HepG2 (cell line): ENCODE data around the gene CPEB3. TPM values are rescaled to one million over a fixed set of nuclear protein-coding genes. Genes with fewer than 3 reads are reported as not detected.
A peak's percentile ranks its signal among the peaks of the same experiment; 100 is the strongest.

Source experiments
- BCL6 ChIP-seq: IDR thresholded peaks from 2 replicates; pipeline ENCODE4 v1.6.1; 2016; ENCODE audit warnings: missing genetic modification reagents, missing compliant biosample characterization
- FOXA3 ChIP-seq: IDR thresholded peaks from 2 replicates; pipeline ENCODE4 v1.6.1; 2016; ENCODE audit warnings: missing genetic modification reagents, missing compliant biosample characterization
- MED13 ChIP-seq: sonication (generic); formaldehyde crosslinking; IDR thresholded peaks from 2 replicates; pipeline ENCODE4 v1.5.0; 2020; ENCODE audit warnings: missing genetic modification reagents
- PHF20 ChIP-seq: sonication (generic); formaldehyde crosslinking; IDR thresholded peaks from 2 replicates; pipeline ENCODE4 v1.5.0; 2020; ENCODE audit warnings: mild to moderate bottlenecking, missing genetic modification reagents
- SMARCE1 ChIP-seq: fragments of 450-650 bp; IDR thresholded peaks from 2 replicates; pipeline ENCODE4 v1.6.1; 2017; ENCODE audit warnings: borderline replicate concordance
- SOX6 ChIP-seq, 2 experiments: fragments of 450-650 bp in 1 of 2; sonication (generic) in 1 of 2; formaldehyde crosslinking in 1 of 2; IDR thresholded peaks; 2 replicates each; pipeline versions ENCODE4 v1.4.0 to v1.6.1; 2017 to 2020; ENCODE audit warnings: antibody characterized with exemption in 1 of 2, mild to moderate bottlenecking in 1 of 2, missing genetic modification reagents in 1 of 2
- U2AF2 ChIP-seq: fragments of 200-400 bp; formaldehyde crosslinking; IDR thresholded peaks from 2 replicates; pipeline ENCODE4 v1.6.1; 2017; ENCODE audit warnings: low read depth, mild to moderate bottlenecking, low read length
- ZFP62 ChIP-seq: sonication (generic); formaldehyde crosslinking; IDR thresholded peaks from 2 replicates; pipeline ENCODE4 v1.4.0; 2020; ENCODE audit warnings: missing genetic modification reagents
- ZNF20 ChIP-seq: sonication (generic); formaldehyde crosslinking; IDR thresholded peaks from 2 replicates; pipeline ENCODE4 v1.4.0; 2020; ENCODE audit warnings: mild to moderate bottlenecking, moderate library complexity, missing genetic modification reagents
- ZNF232 ChIP-seq: sonication (generic); formaldehyde crosslinking; IDR thresholded peaks from 2 replicates; pipeline ENCODE4 v1.4.0; 2020; ENCODE audit warnings: missing genetic modification reagents, borderline replicate concordance
- ZNF292 ChIP-seq: sonication (generic); formaldehyde crosslinking; IDR thresholded peaks from 2 replicates; pipeline ENCODE4 v1.8.1; 2022; ENCODE audit warnings: mild to moderate bottlenecking, low read depth, missing genetic modification reagents, borderline replicate concordance
- ZNF605 ChIP-seq: sonication (generic); formaldehyde crosslinking; IDR thresholded peaks from 2 replicates; pipeline ENCODE4 v1.8.0; 2022; ENCODE audit warnings: mild to moderate bottlenecking, missing genetic modification reagents
- ZNF619 ChIP-seq: sonication (generic); formaldehyde crosslinking; IDR thresholded peaks from 2 replicates; pipeline ENCODE4 v1.4.0; 2020; ENCODE audit warnings: mild to moderate bottlenecking, missing genetic modification reagents
- ZNF7 ChIP-seq: IDR thresholded peaks from 2 replicates; pipeline ENCODE4 v1.6.1; 2016; ENCODE audit warnings: missing biosample characterization, missing genetic modification reagents
- ZNF773 ChIP-seq: sonication (generic); formaldehyde crosslinking; IDR thresholded peaks from 2 replicates; pipeline ENCODE4 v1.4.0; 2020; ENCODE audit warnings: missing genetic modification reagents, borderline replicate concordance
- polyA plus RNA-seq, 8 experiments: library from polyadenylated mRNA; depleted of rRNA in 3 of 8; stranded (reverse) in 7 of 8; unstranded in 1 of 8; fragments of >200 nt; fragmentation: Illumina TruSeq in 4 of 8; extraction: Trizol in 4 of 8; gene quantifications; 2 replicates each; pipeline versions ENCODE4 v1.2.1 to v1.2.3, GENCODE V29; 2011 to 2016; ENCODE audit warnings: low read depth in 4 of 8, missing spikeins in 1 of 8, mixed read lengths in 1 of 8; ENCODE audit not compliant: insufficient read depth in 1 of 8
- total RNA-seq, 5 experiments: library from RNA; depleted of rRNA; stranded (reverse); fragments of >200 nt; fragmentation: Illumina TruSeq; extraction: Trizol; gene quantifications; 2 replicates each; pipeline ENCODE4 v1.2.3, GENCODE V29; 2016; ENCODE audit warnings: low read depth in 1 of 5
- TF ChIP-seq, protein P1 (sequence below): sonication (generic); formaldehyde crosslinking; IDR thresholded peaks from 2 replicates; pipeline ENCODE4 v1.4.0; 2020; ENCODE audit warnings: mild to moderate bottlenecking, low read depth, missing genetic modification reagents
- TF ChIP-seq, protein P2 (sequence below): IDR thresholded peaks from 2 replicates; pipeline ENCODE4 v1.6.1; 2018; ENCODE audit warnings: missing genetic modification reagents
- TF ChIP-seq, protein P3 (sequence below): sonication (generic); formaldehyde crosslinking; IDR thresholded peaks from 2 replicates; pipeline ENCODE4 v1.4.0; 2020; ENCODE audit warnings: low read depth, mild to moderate bottlenecking, missing genetic modification reagents
- TF ChIP-seq, protein P4 (sequence below): sonication (generic); formaldehyde crosslinking; IDR thresholded peaks from 2 replicates; pipeline ENCODE4 v1.4.0; 2020; ENCODE audit warnings: mild to moderate bottlenecking, missing genetic modification reagents

The CPEB3 gene
- total and polyA plus RNA-seq, 2 of the 13 experiments (the other 11 are each of a cell fraction or from before 2014, with no cell fraction given): 0.66 to 0.70 TPM

DNA sequence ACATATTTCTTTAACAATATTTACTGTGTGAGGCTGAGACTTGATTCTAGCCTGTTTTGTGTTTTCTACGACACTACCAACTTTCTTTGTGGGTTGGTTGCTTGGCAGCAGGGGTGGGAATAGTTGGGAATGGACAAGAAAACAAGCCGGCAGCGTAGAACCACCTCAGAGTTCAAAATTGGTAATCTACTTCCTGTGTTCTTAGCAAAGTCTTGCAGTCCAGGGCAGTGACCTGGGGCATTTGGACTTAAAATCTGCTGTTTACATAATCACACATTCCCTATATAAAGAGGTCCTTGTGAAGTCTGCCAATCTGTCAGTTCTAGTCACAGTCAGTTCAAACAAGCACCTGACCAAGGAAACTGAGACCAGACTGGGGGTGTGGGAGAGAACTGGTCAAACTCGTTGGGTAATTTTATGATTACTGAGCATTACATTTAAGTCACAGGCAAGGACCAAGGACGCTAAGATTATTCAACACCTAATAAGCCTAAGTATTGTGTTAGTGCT, 167.9 kb downstream of the CPEB3 start (continued):
- TF ChIP-seq, protein P1, sequence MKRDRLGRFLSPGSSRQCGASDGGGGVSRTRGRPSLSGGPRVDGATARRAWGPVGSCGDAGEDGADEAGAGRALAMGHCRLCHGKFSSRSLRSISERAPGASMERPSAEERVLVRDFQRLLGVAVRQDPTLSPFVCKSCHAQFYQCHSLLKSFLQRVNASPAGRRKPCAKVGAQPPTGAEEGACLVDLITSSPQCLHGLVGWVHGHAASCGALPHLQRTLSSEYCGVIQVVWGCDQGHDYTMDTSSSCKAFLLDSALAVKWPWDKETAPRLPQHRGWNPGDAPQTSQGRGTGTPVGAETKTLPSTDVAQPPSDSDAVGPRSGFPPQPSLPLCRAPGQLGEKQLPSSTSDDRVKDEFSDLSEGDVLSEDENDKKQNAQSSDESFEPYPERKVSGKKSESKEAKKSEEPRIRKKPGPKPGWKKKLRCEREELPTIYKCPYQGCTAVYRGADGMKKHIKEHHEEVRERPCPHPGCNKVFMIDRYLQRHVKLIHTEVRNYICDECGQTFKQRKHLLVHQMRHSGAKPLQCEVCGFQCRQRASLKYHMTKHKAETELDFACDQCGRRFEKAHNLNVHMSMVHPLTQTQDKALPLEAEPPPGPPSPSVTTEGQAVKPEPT (CRISPR knock-in tag): no peak
- TF ChIP-seq ZNF232 (CRISPR knock-in tag) (peak; percentile 45; the same call in 1 of the 2 replicates), PHF20 (CRISPR knock-in tag) (no peak), ZNF7 (CRISPR knock-in tag) (no peak), ZNF20 (no peak), ZNF605 (CRISPR knock-in tag) (no peak), MED13 (no peak), SOX6 (IDR thresholded peaks at IDR 0.05) (no peak), SOX6 (CRISPR knock-in tag; IDR thresholded peaks at IDR 0.05) (peak; percentile 81), BCL6 (CRISPR knock-in tag) (peak; percentile 86), ZNF292 (no peak), SMARCE1 (no peak), FOXA3 (peak; percentile 94), ZNF773 (no peak), ZFP62 (CRISPR knock-in tag) (no peak), U2AF2 (no peak), ZNF619 (CRISPR knock-in tag) (no peak)
- TF ChIP-seq, protein P2, sequence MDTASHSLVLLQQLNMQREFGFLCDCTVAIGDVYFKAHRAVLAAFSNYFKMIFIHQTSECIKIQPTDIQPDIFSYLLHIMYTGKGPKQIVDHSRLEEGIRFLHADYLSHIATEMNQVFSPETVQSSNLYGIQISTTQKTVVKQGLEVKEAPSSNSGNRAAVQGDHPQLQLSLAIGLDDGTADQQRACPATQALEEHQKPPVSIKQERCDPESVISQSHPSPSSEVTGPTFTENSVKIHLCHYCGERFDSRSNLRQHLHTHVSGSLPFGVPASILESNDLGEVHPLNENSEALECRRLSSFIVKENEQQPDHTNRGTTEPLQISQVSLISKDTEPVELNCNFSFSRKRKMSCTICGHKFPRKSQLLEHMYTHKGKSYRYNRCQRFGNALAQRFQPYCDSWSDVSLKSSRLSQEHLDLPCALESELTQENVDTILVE: peak; percentile 20; the same call in 1 of the 2 replicates
- TF ChIP-seq, protein P3, sequence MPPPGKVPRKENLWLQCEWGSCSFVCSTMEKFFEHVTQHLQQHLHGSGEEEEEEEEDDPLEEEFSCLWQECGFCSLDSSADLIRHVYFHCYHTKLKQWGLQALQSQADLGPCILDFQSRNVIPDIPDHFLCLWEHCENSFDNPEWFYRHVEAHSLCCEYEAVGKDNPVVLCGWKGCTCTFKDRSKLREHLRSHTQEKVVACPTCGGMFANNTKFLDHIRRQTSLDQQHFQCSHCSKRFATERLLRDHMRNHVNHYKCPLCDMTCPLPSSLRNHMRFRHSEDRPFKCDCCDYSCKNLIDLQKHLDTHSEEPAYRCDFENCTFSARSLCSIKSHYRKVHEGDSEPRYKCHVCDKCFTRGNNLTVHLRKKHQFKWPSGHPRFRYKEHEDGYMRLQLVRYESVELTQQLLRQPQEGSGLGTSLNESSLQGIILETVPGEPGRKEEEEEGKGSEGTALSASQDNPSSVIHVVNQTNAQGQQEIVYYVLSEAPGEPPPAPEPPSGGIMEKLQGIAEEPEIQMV (CRISPR knock-in tag): no peak
- TF ChIP-seq, protein P4, sequence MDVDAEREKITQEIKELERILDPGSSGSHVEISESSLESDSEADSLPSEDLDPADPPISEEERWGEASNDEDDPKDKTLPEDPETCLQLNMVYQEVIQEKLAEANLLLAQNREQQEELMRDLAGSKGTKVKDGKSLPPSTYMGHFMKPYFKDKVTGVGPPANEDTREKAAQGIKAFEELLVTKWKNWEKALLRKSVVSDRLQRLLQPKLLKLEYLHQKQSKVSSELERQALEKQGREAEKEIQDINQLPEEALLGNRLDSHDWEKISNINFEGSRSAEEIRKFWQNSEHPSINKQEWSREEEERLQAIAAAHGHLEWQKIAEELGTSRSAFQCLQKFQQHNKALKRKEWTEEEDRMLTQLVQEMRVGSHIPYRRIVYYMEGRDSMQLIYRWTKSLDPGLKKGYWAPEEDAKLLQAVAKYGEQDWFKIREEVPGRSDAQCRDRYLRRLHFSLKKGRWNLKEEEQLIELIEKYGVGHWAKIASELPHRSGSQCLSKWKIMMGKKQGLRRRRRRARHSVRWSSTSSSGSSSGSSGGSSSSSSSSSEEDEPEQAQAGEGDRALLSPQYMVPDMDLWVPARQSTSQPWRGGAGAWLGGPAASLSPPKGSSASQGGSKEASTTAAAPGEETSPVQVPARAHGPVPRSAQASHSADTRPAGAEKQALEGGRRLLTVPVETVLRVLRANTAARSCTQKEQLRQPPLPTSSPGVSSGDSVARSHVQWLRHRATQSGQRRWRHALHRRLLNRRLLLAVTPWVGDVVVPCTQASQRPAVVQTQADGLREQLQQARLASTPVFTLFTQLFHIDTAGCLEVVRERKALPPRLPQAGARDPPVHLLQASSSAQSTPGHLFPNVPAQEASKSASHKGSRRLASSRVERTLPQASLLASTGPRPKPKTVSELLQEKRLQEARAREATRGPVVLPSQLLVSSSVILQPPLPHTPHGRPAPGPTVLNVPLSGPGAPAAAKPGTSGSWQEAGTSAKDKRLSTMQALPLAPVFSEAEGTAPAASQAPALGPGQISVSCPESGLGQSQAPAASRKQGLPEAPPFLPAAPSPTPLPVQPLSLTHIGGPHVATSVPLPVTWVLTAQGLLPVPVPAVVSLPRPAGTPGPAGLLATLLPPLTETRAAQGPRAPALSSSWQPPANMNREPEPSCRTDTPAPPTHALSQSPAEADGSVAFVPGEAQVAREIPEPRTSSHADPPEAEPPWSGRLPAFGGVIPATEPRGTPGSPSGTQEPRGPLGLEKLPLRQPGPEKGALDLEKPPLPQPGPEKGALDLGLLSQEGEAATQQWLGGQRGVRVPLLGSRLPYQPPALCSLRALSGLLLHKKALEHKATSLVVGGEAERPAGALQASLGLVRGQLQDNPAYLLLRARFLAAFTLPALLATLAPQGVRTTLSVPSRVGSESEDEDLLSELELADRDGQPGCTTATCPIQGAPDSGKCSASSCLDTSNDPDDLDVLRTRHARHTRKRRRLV (CRISPR knock-in tag): no peak
